ENCODE data around the gene POPDC2. TPM values are rescaled to one million over a fixed set of nuclear protein-coding genes. Genes with fewer than 3 reads are reported as not detected.

Gene POPDC2
- total and polyA plus RNA-seq, 2 donors (not counting 3 experiments of a cell fraction or from before 2014, with no cell fraction given) = 0.57 to 0.66 TPM

GRCh38 chr3:119702530-119703527, 42.4 kb upstream of the POPDC2 start, which contains the start of gene CFAP91:
TSS of gene CFAP91 (plus strand) at chr3:119703022. CDS start at chr3:119703099, 77 bp downstream.
- FAIRE-seq (peak; percentile 98), DNase-seq (ENCODE audit: low read depth, low spot score) (peak; percentile 94)
- no peaks in the 10 kb centered on the region for H3K36me3 ChIP-seq (ENCODE audit: control insufficient read depth in 2 of 2, extremely low read depth in 1 of 2, insufficient read depth in 2 of 2, low read length in 2 of 2)
- H3K4me3 ChIP-seq (replicated peaks in 1 of 3; ENCODE audit: insufficient read depth in 1 of 3, low read depth in 1 of 3, low read length in 3 of 3) = peak within 1 kb of the TSS; percentile 20 to 43 (median 29)
- peaks cover 0 to 4% of the 10 kb centered on the region in 2 experiments for H3K27me3 ChIP-seq (ENCODE audit: control insufficient read depth in 2 of 2, insufficient read depth in 2 of 2, low read length in 2 of 2)
- dilution Hi-C loops (cut with MboI; ENCODE audit: extremely low pct_ligation_motif_present, low sequenced_read_pairs) = no loop called here
- H3K9ac ChIP-seq (replicated peaks; ENCODE audit: extremely low read depth, insufficient read depth, low read length) = no peak within 1 kb of the TSS
- ChIA-PET POLR2A (no interaction called here), CTCF (interaction anchor here (0.7 to 1.4 kb wide), 3 partner anchors 13 to 48 kb away, joined by 3 to 5 read pairs (median 3); no protein-coding TSS in a partner anchor)
- no peaks in the 10 kb centered on the region for H3K79me2 ChIP-seq (ENCODE audit: control insufficient read depth, insufficient read depth, low read length)
- peak within 1 kb of the TSS; percentile 55 for H3K4me2 ChIP-seq (ENCODE audit: insufficient read depth, low read length)
- H4K20me1 ChIP-seq (replicated peaks; ENCODE audit: control insufficient read depth, extremely low read depth, insufficient read depth, low read length) = no peaks in the 10 kb centered on the region
- H2AFZ ChIP-seq (ENCODE audit: low read depth, low read length) = peak within 1 kb of the TSS; percentile 86
- peaks cover 7% of the 10 kb centered on the region for H3K4me1 ChIP-seq (ENCODE audit: control insufficient read depth, extremely low read depth, insufficient read depth, low read length)
- no peak within 1 kb of the TSS for H3K27ac ChIP-seq (ENCODE audit: insufficient read depth, low read depth, low read length)
- TF ChIP-seq JUN (IDR thresholded peaks at IDR 0.05; ENCODE audit: borderline replicate concordance, insufficient read depth, insufficient read length, low read depth) = no peak
- no peak for TF ChIP-seq FOS (IDR thresholded peaks at IDR 0.05; ENCODE audit: borderline replicate concordance, insufficient read depth, low read length)
- TF ChIP-seq EZH2 (IDR thresholded peaks at IDR 0.05; ENCODE audit: borderline replicate concordance, low read depth, low read length, severe bottlenecking) = no peak
- peak; percentile 24 for TF ChIP-seq MAX (IDR thresholded peaks at IDR 0.05; ENCODE audit: insufficient read depth, insufficient read length)
- H3K9me3 ChIP-seq (replicated peaks; ENCODE audit: control insufficient read depth, insufficient read depth, low read length) = no peaks in the 10 kb centered on the region
- BruUV-seq (replicated peaks) = TSS peak; percentile 83
- no peaks in the 10 kb centered on the region for H3K9me1 ChIP-seq (replicated peaks; ENCODE audit: control insufficient read depth, extremely low read depth, insufficient read depth, low read length)
- intact Hi-C loops (cut with micrococcal nuclease) = loop anchor here (1.0 kb wide), 1 partner anchor 66 kb away; no protein-coding TSS in a partner anchor

Measured in endothelial cell of umbilical vein (primary cell).